HepG2 (cell line): ENCODE data around the gene MEF2B. TPM values are rescaled to one million over a fixed set of nuclear protein-coding genes. Genes with fewer than 3 reads are reported as not detected.

Experiments
- ATF7-NPFF ChIP-seq: sonication (generic); formaldehyde crosslinking; IDR thresholded peaks from 2 replicates; pipeline ENCODE4 v1.8.1; 2023; ENCODE audit warnings: mild to moderate bottlenecking, low read depth, missing genetic modification reagents, moderate library complexity
- FOXA1 ChIP-seq, 2 experiments: fragments of 450-650 bp in 1 of 2; sonication (generic) in 1 of 2; formaldehyde crosslinking in 1 of 2; IDR thresholded peaks; 2 replicates each; pipeline versions ENCODE4 v1.4.0 to v1.6.1; 2016 to 2020; ENCODE audit warnings: missing genetic modification reagents in 1 of 2
- GPN1 ChIP-seq: sonication (generic); formaldehyde crosslinking; IDR thresholded peaks from 2 replicates; pipeline ENCODE4 v1.5.1; 2020; ENCODE audit warnings: missing genetic modification reagents, borderline replicate concordance
- HOMEZ ChIP-seq: IDR thresholded peaks from 2 replicates; pipeline ENCODE4 v1.6.1; 2016; ENCODE audit warnings: low read depth
- HOXA7 ChIP-seq: sonication (generic); formaldehyde crosslinking; IDR thresholded peaks from 2 replicates; pipeline ENCODE4 v1.8.1; 2022; ENCODE audit warnings: mild to moderate bottlenecking, missing genetic modification reagents, moderate library complexity
- MIXL1 ChIP-seq: IDR thresholded peaks from 2 replicates; pipeline ENCODE4 v1.6.1; 2016
- NBN ChIP-seq: fragments of 450-650 bp; conservative IDR thresholded peaks from 2 replicates; pipeline ENCODE4 v1.6.1; 2017
- PAX8 ChIP-seq: sonication (generic); formaldehyde crosslinking; IDR thresholded peaks from 2 replicates; pipeline ENCODE4 v1.8.0; 2022; ENCODE audit warnings: mild to moderate bottlenecking, missing genetic modification reagents, borderline replicate concordance
- SRF ChIP-seq: IDR thresholded peaks from 2 replicates; pipeline ENCODE4 v1.6.1; 2011; ENCODE audit warnings: mild to moderate bottlenecking, low read depth, low read length, moderate library complexity
- ZNF362 ChIP-seq: sonication (generic); formaldehyde crosslinking; IDR thresholded peaks from 2 replicates; pipeline ENCODE4 v1.4.0; 2020; ENCODE audit warnings: missing genetic modification reagents, mild to moderate bottlenecking, borderline replicate concordance
- ZNF563 ChIP-seq: sonication (generic); formaldehyde crosslinking; IDR thresholded peaks from 2 replicates; pipeline ENCODE4 v1.8.0; 2022; ENCODE audit warnings: mild to moderate bottlenecking, moderate library complexity, missing genetic modification reagents
- ZNF775 ChIP-seq: sonication (generic); formaldehyde crosslinking; IDR thresholded peaks from 2 replicates; pipeline ENCODE4 v1.4.0; 2020; ENCODE audit warnings: missing genetic modification reagents, mild to moderate bottlenecking, moderate library complexity, borderline replicate concordance
- ZNF83 ChIP-seq: sonication (generic); formaldehyde crosslinking; IDR thresholded peaks from 2 replicates; pipeline ENCODE4 v1.4.0; 2020; ENCODE audit warnings: missing genetic modification reagents, mild to moderate bottlenecking, borderline replicate concordance
- polyA plus RNA-seq, 8 experiments: library from polyadenylated mRNA; depleted of rRNA in 3 of 8; stranded (reverse) in 7 of 8; unstranded in 1 of 8; fragments of >200 nt; fragmentation: Illumina TruSeq in 4 of 8; extraction: Trizol in 4 of 8; gene quantifications; 2 replicates each; pipeline versions ENCODE4 v1.2.1 to v1.2.3, GENCODE V29; 2011 to 2016; ENCODE audit warnings: low read depth in 4 of 8, missing spikeins in 1 of 8, mixed read lengths in 1 of 8; ENCODE audit not compliant: insufficient read depth in 1 of 8
- total RNA-seq, 5 experiments: library from RNA; depleted of rRNA; stranded (reverse); fragments of >200 nt; fragmentation: Illumina TruSeq; extraction: Trizol; gene quantifications; 2 replicates each; pipeline ENCODE4 v1.2.3, GENCODE V29; 2016; ENCODE audit warnings: low read depth in 1 of 5
- TF ChIP-seq, protein P1 (sequence below): sonication (generic); formaldehyde crosslinking; IDR thresholded peaks from 2 replicates; pipeline ENCODE4 v1.5.0; 2020; ENCODE audit warnings: mild to moderate bottlenecking, missing genetic modification reagents
- TF ChIP-seq, protein P2 (sequence below): sonication (generic); formaldehyde crosslinking; IDR thresholded peaks from 2 replicates; pipeline ENCODE4 v1.4.0; 2020; ENCODE audit warnings: mild to moderate bottlenecking, missing genetic modification reagents
- TF ChIP-seq, protein P3 (sequence below): sonication (generic); formaldehyde crosslinking; IDR thresholded peaks from 2 replicates; pipeline ENCODE4 v1.5.0; 2020; ENCODE audit warnings: missing genetic modification reagents
- TF ChIP-seq, protein P4 (sequence below): sonication (generic); formaldehyde crosslinking; conservative IDR thresholded peaks from 2 replicates; pipeline ENCODE4 v1.4.0; 2020; ENCODE audit warnings: missing genetic modification reagents

MEF2B gene
- total and polyA plus RNA-seq, 2 of the 13 experiments (the other 11 are each of a cell fraction or from before 2014, with no cell fraction given), result 1.2 to 1.7 TPM

- TF ChIP-seq, protein P1, sequence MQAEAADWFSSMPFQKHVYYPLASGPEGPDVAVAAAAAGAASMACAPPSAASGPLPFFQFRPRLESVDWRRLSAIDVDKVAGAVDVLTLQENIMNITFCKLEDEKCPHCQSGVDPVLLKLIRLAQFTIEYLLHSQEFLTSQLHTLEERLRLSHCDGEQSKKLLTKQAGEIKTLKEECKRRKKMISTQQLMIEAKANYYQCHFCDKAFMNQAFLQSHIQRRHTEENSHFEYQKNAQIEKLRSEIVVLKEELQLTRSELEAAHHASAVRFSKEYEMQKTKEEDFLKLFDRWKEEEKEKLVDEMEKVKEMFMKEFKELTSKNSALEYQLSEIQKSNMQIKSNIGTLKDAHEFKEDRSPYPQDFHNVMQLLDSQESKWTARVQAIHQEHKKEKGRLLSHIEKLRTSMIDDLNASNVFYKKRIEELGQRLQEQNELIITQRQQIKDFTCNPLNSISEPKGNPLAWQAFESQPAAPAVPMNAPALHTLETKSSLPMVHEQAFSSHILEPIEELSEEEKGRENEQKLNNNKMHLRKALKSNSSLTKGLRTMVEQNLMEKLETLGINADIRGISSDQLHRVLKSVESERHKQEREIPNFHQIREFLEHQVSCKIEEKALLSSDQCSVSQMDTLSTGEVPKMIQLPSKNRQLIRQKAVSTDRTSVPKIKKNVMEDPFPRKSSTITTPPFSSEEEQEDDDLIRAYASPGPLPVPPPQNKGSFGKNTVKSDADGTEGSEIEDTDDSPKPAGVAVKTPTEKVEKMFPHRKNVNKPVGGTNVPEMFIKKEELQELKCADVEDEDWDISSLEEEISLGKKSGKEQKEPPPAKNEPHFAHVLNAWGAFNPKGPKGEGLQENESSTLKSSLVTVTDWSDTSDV (CRISPR knock-in tag), result no peak
- TF ChIP-seq ZNF83 (CRISPR knock-in tag) (no peak), SRF (no peak), ATF7-NPFF (CRISPR knock-in tag) (no peak; the same call in 1 of the 2 replicates), FOXA1 (IDR thresholded peaks at IDR 0.05) (no peak), FOXA1 (CRISPR knock-in tag; IDR thresholded peaks at IDR 0.05) (no peak), ZNF362 (no peak; the same call in 1 of the 2 replicates), MIXL1 (CRISPR knock-in tag) (peak; percentile 69; the same call in 1 of the 2 replicates), ZNF775 (0 out of 2 replicates have a peak, but pooled peaks have one; percentile 11), NBN (no peak), HOXA7 (CRISPR knock-in tag) (no peak), PAX8 (no peak), HOMEZ (CRISPR knock-in tag) (no peak), GPN1 (no peak), ZNF563 (CRISPR knock-in tag) (no peak)
- TF ChIP-seq, protein P2, sequence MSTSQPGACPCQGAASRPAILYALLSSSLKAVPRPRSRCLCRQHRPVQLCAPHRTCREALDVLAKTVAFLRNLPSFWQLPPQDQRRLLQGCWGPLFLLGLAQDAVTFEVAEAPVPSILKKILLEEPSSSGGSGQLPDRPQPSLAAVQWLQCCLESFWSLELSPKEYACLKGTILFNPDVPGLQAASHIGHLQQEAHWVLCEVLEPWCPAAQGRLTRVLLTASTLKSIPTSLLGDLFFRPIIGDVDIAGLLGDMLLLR (CRISPR knock-in tag), result no peak
- TF ChIP-seq, protein P3, sequence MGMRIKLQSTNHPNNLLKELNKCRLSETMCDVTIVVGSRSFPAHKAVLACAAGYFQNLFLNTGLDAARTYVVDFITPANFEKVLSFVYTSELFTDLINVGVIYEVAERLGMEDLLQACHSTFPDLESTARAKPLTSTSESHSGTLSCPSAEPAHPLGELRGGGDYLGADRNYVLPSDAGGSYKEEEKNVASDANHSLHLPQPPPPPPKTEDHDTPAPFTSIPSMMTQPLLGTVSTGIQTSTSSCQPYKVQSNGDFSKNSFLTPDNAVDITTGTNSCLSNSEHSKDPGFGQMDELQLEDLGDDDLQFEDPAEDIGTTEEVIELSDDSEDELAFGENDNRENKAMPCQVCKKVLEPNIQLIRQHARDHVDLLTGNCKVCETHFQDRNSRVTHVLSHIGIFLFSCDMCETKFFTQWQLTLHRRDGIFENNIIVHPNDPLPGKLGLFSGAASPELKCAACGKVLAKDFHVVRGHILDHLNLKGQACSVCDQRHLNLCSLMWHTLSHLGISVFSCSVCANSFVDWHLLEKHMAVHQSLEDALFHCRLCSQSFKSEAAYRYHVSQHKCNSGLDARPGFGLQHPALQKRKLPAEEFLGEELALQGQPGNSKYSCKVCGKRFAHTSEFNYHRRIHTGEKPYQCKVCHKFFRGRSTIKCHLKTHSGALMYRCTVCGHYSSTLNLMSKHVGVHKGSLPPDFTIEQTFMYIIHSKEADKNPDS, result no peak
- TF ChIP-seq, protein P4, sequence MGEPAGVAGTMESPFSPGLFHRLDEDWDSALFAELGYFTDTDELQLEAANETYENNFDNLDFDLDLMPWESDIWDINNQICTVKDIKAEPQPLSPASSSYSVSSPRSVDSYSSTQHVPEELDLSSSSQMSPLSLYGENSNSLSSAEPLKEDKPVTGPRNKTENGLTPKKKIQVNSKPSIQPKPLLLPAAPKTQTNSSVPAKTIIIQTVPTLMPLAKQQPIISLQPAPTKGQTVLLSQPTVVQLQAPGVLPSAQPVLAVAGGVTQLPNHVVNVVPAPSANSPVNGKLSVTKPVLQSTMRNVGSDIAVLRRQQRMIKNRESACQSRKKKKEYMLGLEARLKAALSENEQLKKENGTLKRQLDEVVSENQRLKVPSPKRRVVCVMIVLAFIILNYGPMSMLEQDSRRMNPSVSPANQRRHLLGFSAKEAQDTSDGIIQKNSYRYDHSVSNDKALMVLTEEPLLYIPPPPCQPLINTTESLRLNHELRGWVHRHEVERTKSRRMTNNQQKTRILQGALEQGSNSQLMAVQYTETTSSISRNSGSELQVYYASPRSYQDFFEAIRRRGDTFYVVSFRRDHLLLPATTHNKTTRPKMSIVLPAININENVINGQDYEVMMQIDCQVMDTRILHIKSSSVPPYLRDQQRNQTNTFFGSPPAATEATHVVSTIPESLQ (CRISPR knock-in tag), result no peak
Observed at GRCh38 chr19:19096641-19097627, 73.1 kb downstream of the MEF2B start (continued).
